Right lobe of liver (tissue), 6 donors: Measurements from ENCODE around the gene MYOT. TPM values are rescaled to one million over a fixed set of nuclear protein-coding genes. Genes with fewer than 3 reads are reported as not detected.
A peak's percentile ranks its signal among the peaks of the same experiment; 100 is the strongest.

Source experiments
- ATAC-seq, 4 donors: fragments of 200-7000 bp; cut with Tn5 transposase; one replicate each; pipeline ENCODE4 v1.9.1; 2020; ENCODE audit warnings: mild to moderate bottlenecking in 4 of 4, moderate library complexity in 4 of 4
- DNase-seq, 3 donors: peaks; one replicate each; pipeline ENCODE4 v3.0.0-alpha.2; 2020
- H3K27ac ChIP-seq, 3 donors: fragments of 200-600 bp; one replicate each; pipeline ENCODE4 v1.8.0; 2022
- H3K27me3 ChIP-seq, 2 donors: fragments of 200-600 bp; one replicate each; pipeline ENCODE4 v1.8.0; 2022
- H3K36me3 ChIP-seq, 4 donors: fragments of 200-600 bp; sonication (generic) in 1 of 4; one replicate each; pipeline versions ENCODE4 v1.5.1 to v1.8.0; 2017 to 2022; ENCODE audit warnings: control low read depth in 1 of 4
- H3K4me1 ChIP-seq, 4 donors: fragments of 200-600 bp; sonication (generic) in 1 of 4; one replicate each; pipeline versions ENCODE4 v1.5.1 to v1.8.0; 2017 to 2022; ENCODE audit warnings: control low read depth in 1 of 4
- H3K4me3 ChIP-seq, 3 donors: fragments of 200-600 bp; one replicate each; pipeline ENCODE4 v1.8.0; 2022
- H3K9me3 ChIP-seq, 4 donors: fragments of 200-600 bp; sonication (generic) in 1 of 4; one replicate each; pipeline versions ENCODE4 v1.5.1 to v1.8.0; 2017 to 2022; ENCODE audit warnings: control low read depth in 1 of 4
- CTCF ChIP-seq, 4 donors: fragments of 200-600 bp in 3 of 4; fragments of 450-650 bp in 1 of 4; IDR thresholded peaks; one replicate each; pipeline versions ENCODE4 v1.5.1 to v1.8.0; 2016 to 2022; ENCODE audit warnings: antibody characterized with exemption in 4 of 4, mild to moderate bottlenecking in 2 of 4
- POLR2A ChIP-seq: fragments of 450-650 bp; IDR thresholded peaks from one replicate; pipeline ENCODE4 v1.6.1; 2017; ENCODE audit warnings: antibody characterized with exemption, mild to moderate bottlenecking
- WGBS: methylation state at CpG from one replicate; pipeline ENCODE4 v1.1.6; 2018; ENCODE audit warnings: low coverage, low lambda C conversion rate; ENCODE audit not compliant: insufficient coverage; ENCODE audit errors: missing lambda C conversion rate; 5-methylcytosine and 5-hydroxymethylcytosine counted together
- intact Hi-C, 2 donors: fragments of 100-400 bp; cut with DNase I; formaldehyde crosslinking; loops; one replicate each; pipeline versions ENCODE4 v1.11.2 to v1.14.1; 2022
- total RNA-seq, 6 experiments: library from RNA; depleted of rRNA in 2 of 6; stranded (reverse); fragments of >200 nt in 2 of 6; fragmentation: NEBNext Ultra II Directional in 3 of 6; extraction: Animal tissue kit (Norgen Biotek cat#: 25700) in 3 of 6; gene quantifications; one replicate each; pipeline versions ENCODE4 v1.1.0 to v1.2.4, GENCODE V29; 2016 to 2023
- donor health status: DM: no; HTN: yes; CAD: no.
- donor health status: DM: no; HTN: no; CAD: no.
- donor health status: DM: no; HTN: no; CAD: no.
- donor health status: DM: no; HTN: yes; CAD: no.
- donor health status: DM: no; HTN: yes; CAD: no.

Gene MYOT
- total RNA-seq, 6 experiments from 2014 or later, result 0.31 to 0.88 (median 0.53) TPM; not detected in 1

DNA sequence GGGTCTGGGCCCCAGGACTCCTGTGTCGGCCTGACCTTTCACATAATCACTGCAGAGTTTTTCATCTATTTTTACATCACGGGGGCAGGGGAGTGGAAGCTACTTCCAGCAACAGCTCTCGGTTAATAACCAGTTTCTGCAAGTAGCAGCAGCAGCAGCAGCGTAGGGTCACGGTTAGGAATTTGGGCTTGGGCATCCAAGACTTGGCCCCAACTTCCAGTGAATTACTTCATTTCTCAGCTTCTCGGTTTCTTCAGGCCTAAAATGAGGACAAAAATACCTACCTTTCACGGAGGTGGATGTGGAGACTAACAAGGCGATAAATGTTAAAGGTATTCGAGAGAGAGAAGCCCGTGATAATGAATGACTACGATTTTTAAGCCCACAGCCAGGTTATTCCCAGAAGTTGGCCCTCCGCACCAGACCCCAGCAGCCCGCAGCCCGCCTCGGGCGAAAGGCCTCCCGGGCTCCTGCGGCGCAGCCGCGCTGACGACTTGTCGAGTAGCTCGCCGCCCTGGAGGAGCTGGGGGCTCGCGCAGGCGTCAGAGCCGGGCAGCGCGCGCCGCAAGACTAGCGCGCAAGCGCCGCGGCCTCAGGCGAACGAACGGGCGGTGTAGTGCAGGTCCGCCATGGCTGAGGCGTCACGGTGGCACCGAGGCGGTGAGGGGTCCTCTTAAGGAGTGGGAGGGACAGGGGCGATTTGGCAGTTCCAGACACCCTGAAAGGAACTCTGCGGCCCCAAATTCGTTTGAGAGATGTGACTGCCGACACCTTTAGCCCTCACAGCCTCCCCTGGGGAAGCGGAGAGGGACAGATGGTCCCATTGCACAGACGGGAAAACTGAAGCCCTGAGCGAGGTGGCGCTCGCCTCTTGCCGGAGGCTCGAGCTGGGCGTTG is 21.5 kb downstream of the MYOT start, which contains the start of gene PKD2L2:
Gene PKD2L2, plus strand, starts transcription at position 595 of the 897 bp plus-strand sequence. Its CDS starts 35 bp downstream, at position 630.
- H3K27ac ChIP-seq, result peak within 1 kb of the TSS; percentile 23 to 64 (median 60)
- peak; percentile 91 to 98 (median 95) for ATAC-seq

GRCh38 chr5:137890845-137891244 is 23.2 kb downstream of the MYOT start:
- ATAC-seq, result no peak
- 80% methylated on average over 1 of the region's 1 CpG for WGBS
- intact Hi-C loops, result no loop called here
- Histone ChIP-seq H3K4me3 (no peak overlapping the region), H3K36me3 (no peaks in the 10 kb centered on the region), H3K27me3 (no peaks in the 10 kb centered on the region), H3K4me1 (no peaks in the 10 kb centered on the region), H3K27ac (no peak overlapping the region), H3K9me3 (no peaks in the 10 kb centered on the region)
- DNase-seq, result no peak
- TF ChIP-seq CTCF (IDR thresholded peaks at IDR 0.05) (no peak), POLR2A (no peak)

More for the DNA sequence above, 21.5 kb downstream of the MYOT start, which contains the start of gene PKD2L2:
- Histone ChIP-seq H3K36me3 (no peaks in the 10 kb centered on the region), H3K27me3 (no peaks in the 10 kb centered on the region), H3K9me3 (no peaks in the 10 kb centered on the region), H3K4me3 (peak within 1 kb of the TSS; percentile 14 to 49 (median 22)), H3K4me1 (no peaks in the 10 kb centered on the region)
- peak; percentile 40 for TF ChIP-seq POLR2A
- no peak for TF ChIP-seq CTCF (IDR thresholded peaks at IDR 0.05)
- DNase-seq, result peak; percentile 64 to 83 (median 80)
- WGBS, result 31% methylated on average over 20 of the region's 59 CpGs
- intact Hi-C loops, result no loop called here

DNA sequence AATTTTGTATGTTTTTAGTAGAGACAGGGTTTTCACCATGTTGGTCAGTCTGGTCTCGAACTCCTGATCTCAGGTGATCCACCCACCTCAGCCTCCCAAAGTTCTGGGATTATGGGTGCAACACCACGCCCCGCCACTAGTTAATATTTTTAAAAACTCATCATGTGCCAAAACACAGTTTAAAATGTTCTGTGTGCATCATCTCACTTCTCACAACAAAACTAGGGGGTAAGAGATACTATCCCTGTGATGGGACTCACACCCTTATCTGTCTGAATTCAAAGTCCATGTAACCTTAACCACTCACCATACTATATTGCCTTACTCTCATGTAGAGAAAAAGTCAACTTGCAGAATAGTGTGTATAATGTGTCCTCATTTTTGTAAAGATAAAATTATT is 24.2 kb downstream of the MYOT start:
- no peaks in the 10 kb centered on the region for H3K36me3 ChIP-seq
- no peak overlapping the region for H3K27ac ChIP-seq
- H3K27me3 ChIP-seq, result no peaks in the 10 kb centered on the region
- intact Hi-C loops, result no loop called here
- ATAC-seq (no peak), DNase-seq (no peak)
- no peak overlapping the region for H3K4me3 ChIP-seq
- H3K4me1 ChIP-seq, result no peaks in the 10 kb centered on the region
- H3K9me3 ChIP-seq, result no peaks in the 10 kb centered on the region
- TF ChIP-seq POLR2A, result no peak
- TF ChIP-seq CTCF (IDR thresholded peaks at IDR 0.05), result no peak
- WGBS, result 87% methylated on average over 3 of the region's 3 CpGs

DNA sequence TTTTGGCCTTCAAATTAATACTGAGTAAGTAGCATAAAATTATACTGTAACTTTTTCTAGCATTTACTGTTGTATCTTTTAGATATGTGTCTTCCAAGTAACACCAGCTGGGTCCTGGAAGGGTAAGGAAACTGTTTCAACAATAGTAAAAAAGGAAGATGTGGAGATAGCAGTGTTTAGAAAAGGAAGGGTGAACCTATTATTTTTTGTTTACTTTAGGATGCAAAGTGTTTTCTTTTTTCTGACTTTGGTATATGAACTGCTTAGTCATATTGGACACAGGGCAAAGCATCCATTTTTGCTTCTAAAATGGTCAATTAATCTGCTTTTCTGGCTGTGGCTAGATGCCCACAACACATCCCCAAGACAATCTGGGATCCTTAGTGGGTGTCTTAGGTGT is 26.9 kb downstream of the MYOT start:
- intact Hi-C loops, result no loop called here
- Histone ChIP-seq H3K4me1 (no peaks in the 10 kb centered on the region), H3K9me3 (no peaks in the 10 kb centered on the region), H3K36me3 (no peaks in the 10 kb centered on the region), H3K27me3 (no peaks in the 10 kb centered on the region), H3K4me3 (no peak overlapping the region), H3K27ac (no peak overlapping the region)
- ATAC-seq (no peak), DNase-seq (no peak)
- no peak for TF ChIP-seq CTCF (IDR thresholded peaks at IDR 0.05)
- TF ChIP-seq POLR2A, result no peak
